GM12874 (cell line): ENCODE data around the gene CHST15.

Experiments used
- CTCF ChIP-seq: IDR thresholded peaks from 2 replicates; pipeline ENCODE4 v1.5.1; 2011; ENCODE audit warnings: low read depth, mild to moderate bottlenecking, control low read depth, low read length, moderate library complexity; ENCODE audit not compliant: insufficient read depth

Gene CHST15

GRCh38 chr10:124010563-124011131 is 82.8 kb downstream of the CHST15 start:
- TF ChIP-seq CTCF: no peak

DNA sequence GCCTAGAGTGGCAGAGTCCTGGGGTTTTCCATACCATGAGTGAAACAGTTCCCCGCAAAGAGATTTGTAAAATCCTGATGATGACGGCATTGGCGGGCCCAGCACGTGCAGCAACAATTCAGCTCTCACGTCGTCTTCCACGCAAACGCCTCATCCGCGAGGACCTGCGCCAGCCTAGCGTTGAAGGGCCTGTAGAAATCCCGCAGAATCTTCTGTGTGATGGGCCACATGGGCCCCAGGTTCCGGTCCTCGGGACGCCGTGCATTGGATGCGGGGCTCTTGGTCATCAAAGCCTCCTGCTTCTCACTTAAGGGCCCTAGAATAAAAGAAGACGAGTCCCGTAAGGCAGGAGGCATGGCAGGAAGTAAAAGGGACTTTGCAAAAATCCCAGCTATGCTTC is 83.4 kb downstream of the CHST15 start:
- no peak for TF ChIP-seq CTCF

- TF ChIP-seq CTCF: no peak
Measured at GRCh38 chr10:124009231-124010015, 84.0 kb downstream of the CHST15 start.

DNA sequence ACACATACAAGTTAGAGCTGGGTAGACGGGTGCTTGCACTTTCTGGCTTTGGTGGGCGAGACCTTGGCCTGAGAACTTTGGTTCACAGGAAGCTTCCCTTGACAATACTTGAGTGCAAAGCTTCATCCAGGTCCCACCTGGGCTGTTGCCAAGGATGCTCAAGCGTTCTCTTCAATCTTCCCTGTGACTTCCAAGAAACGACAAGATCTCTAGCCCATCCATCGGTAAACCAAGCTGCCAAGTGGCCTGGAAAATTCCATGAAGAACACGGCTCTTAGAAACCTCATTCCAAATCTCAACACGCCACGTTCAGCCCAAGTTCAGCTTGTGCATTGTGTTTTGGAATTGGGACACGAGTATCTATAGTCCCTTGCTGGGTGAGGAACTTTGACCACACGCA is 84.7 kb downstream of the CHST15 start:
- TF ChIP-seq CTCF: no peak

DNA sequence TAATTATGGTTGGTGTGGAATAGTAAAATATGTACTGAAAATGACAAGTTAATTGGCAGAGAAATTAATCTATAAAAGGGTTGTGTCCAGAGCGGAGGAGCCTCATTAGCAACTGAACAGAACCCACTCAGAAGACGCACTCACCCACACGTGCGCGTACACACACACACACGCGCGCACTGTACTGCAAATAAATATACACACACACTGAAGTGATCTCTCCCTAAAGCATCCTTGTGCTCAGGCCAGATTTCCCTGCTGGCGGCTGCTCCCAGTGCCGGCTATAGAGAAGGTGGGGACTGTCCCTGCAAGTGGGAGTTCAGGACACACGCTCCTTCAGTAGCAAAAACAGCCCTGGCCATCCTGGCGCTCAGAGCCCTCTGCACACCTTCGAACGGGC is 85.2 kb downstream of the CHST15 start:
- TF ChIP-seq CTCF: no peak

- no peak for TF ChIP-seq CTCF
Measured at GRCh38 chr10:124007773-124008145, 85.6 kb downstream of the CHST15 start.

DNA sequence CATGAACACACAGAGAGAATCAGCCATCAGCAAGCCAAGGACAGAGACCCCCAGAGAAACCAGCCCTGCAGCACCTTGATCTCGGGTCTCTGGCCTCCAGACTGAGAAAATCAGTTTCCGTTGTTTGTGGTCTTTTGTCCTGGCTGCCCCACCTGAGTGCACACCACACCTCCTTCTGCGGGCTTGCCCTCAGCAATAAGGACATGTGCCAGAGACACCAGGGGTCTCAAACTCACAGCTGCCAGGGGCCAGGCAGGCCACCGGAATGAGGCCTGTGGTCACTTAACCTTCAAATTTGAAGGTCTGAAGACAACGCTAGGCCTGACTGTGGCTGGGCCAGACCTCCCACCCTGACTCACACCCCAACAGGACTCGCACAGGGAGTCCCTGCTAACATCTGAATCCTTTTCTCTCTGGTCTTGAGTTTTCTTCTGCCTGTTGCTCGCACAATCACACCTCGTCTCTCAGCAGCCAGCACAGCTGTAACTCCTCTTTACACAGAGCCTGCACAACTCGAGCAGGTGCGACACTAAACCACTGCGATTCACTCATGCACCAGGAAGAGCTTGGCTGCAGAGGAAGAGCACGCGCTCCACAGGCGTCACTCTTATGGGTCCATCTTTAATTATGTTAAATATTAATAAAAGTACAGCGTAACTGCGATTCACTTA is 86.2 kb downstream of the CHST15 start:
- no peak for TF ChIP-seq CTCF
